ENCODE results near the gene SLC52A3.

DNA sequence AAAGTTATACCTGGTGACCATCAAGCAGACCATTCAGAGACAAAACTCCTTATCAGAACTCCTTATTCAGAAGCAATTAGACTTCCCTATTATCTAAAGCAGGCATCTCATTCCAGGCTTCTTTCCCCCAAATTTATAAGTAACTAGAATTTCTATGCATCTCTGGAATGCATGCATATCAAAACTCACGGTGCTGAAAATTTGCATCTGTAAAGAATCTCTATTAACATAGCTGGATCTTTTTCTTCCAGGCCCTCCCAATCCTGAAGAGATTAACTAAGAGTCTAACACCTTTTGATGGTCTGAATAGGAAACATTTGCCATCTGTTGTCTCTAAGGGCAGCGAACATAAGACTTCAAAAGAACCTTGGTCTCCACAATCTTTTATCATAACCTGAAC, 22.8 kb upstream of the SLC52A3 start:
- TF ChIP-seq, protein P1, sequence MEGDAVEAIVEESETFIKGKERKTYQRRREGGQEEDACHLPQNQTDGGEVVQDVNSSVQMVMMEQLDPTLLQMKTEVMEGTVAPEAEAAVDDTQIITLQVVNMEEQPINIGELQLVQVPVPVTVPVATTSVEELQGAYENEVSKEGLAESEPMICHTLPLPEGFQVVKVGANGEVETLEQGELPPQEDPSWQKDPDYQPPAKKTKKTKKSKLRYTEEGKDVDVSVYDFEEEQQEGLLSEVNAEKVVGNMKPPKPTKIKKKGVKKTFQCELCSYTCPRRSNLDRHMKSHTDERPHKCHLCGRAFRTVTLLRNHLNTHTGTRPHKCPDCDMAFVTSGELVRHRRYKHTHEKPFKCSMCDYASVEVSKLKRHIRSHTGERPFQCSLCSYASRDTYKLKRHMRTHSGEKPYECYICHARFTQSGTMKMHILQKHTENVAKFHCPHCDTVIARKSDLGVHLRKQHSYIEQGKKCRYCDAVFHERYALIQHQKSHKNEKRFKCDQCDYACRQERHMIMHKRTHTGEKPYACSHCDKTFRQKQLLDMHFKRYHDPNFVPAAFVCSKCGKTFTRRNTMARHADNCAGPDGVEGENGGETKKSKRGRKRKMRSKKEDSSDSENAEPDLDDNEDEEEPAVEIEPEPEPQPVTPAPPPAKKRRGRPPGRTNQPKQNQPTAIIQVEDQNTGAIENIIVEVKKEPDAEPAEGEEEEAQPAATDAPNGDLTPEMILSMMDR (IDR thresholded peaks at IDR 0.05), result no peak
- TF ChIP-seq EP300 (IDR thresholded peaks at IDR 0.05) (no peak), POLR2A (IDR thresholded peaks at IDR 0.05) (no peak), POLR2AphosphoS5 (IDR thresholded peaks at IDR 0.05) (no peak)

Measured in stomach (tissue), 4 donors.